ENCODE data around the gene STN1. TPM values are rescaled to one million over a fixed set of nuclear protein-coding genes. Genes with fewer than 3 reads are reported as not detected.

The STN1 gene
- total and polyA plus RNA-seq, 9 of the 15 experiments (the other 6 are each of a cell fraction or from before 2014, with no cell fraction given), result 9.1 to 19.6 (median 13.8) TPM

DNA sequence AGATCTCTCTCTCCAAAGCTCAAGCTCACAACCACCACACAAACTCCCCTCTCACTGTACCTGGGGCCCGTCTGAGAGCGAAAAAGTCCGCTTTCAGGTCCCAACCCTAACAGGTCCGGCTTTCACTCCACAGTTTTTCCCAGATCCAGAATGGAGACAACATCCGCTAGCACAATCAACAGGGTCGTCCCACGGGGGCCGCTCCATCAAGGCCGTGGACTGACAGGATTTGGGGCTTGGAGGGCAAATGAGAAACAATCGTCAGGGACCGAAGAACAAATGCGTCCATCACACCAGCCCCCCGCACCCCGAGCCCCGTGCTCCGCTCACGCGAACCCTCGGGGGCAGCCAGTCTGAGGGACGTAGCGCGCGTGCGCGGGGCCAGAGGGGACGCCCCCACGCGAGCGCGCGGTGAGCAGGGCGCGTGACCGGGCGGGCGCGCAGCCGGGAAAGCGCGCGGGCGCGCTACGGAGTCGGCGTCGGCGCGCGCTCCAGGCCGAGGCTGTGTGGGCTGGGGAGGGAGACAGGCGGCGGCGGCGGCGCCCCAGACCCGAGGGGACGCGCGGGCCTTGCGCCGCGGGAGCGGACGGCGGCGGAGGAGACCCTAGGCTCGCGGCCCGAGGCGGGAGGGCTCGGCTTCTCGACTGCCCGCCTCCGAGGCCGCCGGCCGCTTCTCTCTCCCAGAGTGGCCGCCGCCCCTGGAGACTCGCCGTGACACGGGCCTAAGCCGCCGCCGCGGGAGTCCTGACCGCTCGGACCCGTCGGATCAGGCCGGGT is 48.9 kb upstream of the STN1 start, which contains the start of gene SLK:
TSS of gene SLK (plus strand) at position 470 of the 777 bp plus-strand sequence. CDS start 606 bp downstream, outside the sequence.
- H3K9me1 ChIP-seq (ENCODE audit: control insufficient read depth, insufficient read depth, low read length), result no peaks in the 10 kb centered on the region
- H3K27me3 ChIP-seq (ENCODE audit: control insufficient read depth in 2 of 2, insufficient read depth in 2 of 2, low read length in 2 of 2), result no peaks in the 10 kb centered on the region
- no peaks in the 10 kb centered on the region for H3K9me3 ChIP-seq (replicated peaks; ENCODE audit: control insufficient read depth, insufficient read depth, low read depth, low read length)
- ChIA-PET CTCF (ENCODE audit: low intra/inter-chr PET ratio) (no interaction called here), POLR2A (interaction anchor here (0.5 to 1.4 kb wide), 4 partner anchors 10 to 94 kb away, joined by 3 to 8 read pairs (median 4); no protein-coding TSS in a partner anchor)
- H3K4me1 ChIP-seq (replicated peaks in 1 of 2; ENCODE audit: control insufficient read depth in 2 of 2, insufficient read depth in 2 of 2, low read length in 2 of 2), result peaks cover 1 to 5% of the 10 kb centered on the region in 2 experiments; a peak in 2 of 5 replicates
- WGBS (ENCODE audit: insufficient coverage, low coverage, missing lambda C conversion rate), result 0% methylated on average over 27 of the region's 92 CpGs
- peak within 1 kb of the TSS; percentile 96 for H3K4me2 ChIP-seq (ENCODE audit: insufficient read depth, low read length)
- peak; percentile 59 for ATAC-seq
- BruUV-seq (replicated peaks), result no TSS peak
- intact Hi-C loops (cut with micrococcal nuclease), result loop anchor here (5.0 kb wide), 2 partner anchors 80 to 155 kb away; partner anchors contain the start of gene SFR1
- peaks cover 60% of the 10 kb centered on the region for H3K79me2 ChIP-seq (ENCODE audit: control insufficient read depth, insufficient read depth, low read length)
- peak; percentile 76 to 88 (median 83) for DNase-seq (ENCODE audit: extremely low read depth in 1 of 4, low spot score in 3 of 4)
- 0 out of 3 replicates have a peak, but pooled peaks cover 2% of the 10 kb centered on the region for H3K36me3 ChIP-seq (ENCODE audit: control insufficient read depth, insufficient read depth, low read length)
- H2AFZ ChIP-seq (ENCODE audit: low read depth, low read length), result peak within 1 kb of the TSS; percentile 94
- FAIRE-seq, result peak; percentile 35
- H3K9ac ChIP-seq (ENCODE audit: insufficient read depth in 1 of 2, low read depth in 2 of 2, low read length in 2 of 2), result peak within 1 kb of the TSS; percentile 96
- H3K4me3 ChIP-seq, result peak within 1 kb of the TSS; percentile 90
- H4K20me1 ChIP-seq (replicated peaks; ENCODE audit: control insufficient read depth, insufficient read depth, low read length), result peaks cover 9% of the 10 kb centered on the region
- in situ Hi-C loops (cut with MboI), result loop anchor here (5.0 kb wide), 1 partner anchor 80 kb away; no protein-coding TSS in a partner anchor
- peak within 1 kb of the TSS; percentile 98 for H3K27ac ChIP-seq (ENCODE audit: extremely low read depth, low read depth, low read length)
- TF ChIP-seq BRD4 (IDR thresholded peaks at IDR 0.05) (no peak), TARDBP (IDR thresholded peaks at IDR 0.05) (no peak), ZNF318 (IDR thresholded peaks at IDR 0.05; ENCODE audit: borderline replicate concordance in 1 of 2, low read depth in 1 of 2) (no peak), MEIS2 (IDR thresholded peaks at IDR 0.05; ENCODE audit: partially characterized antibody) (peak; percentile 53), SREBF2 (CRISPR knock-in tag; IDR thresholded peaks at IDR 0.05) (no peak), ERF (CRISPR knock-in tag; IDR thresholded peaks at IDR 0.05) (0 out of 2 replicates have a peak, but pooled peaks have one; percentile 68), ZNF239 (CRISPR knock-in tag; IDR thresholded peaks at IDR 0.05) (peak; percentile 13; the same call in 1 of the 2 replicates), STAT6 (CRISPR knock-in tag; IDR thresholded peaks at IDR 0.05) (no peak)

Data from K562 (cell line).